SU-DHL-6 (cell line): ENCODE results near the gene FLRT2.

Experiments used
- CTCF ChIP-seq: fragments of 200-600 bp; sonication (generic); IDR thresholded peaks from one replicate; pipeline ENCODE4 v1.5.1; 2017; ENCODE audit warnings: antibody characterized with exemption, mild to moderate bottlenecking, low read length, moderate library complexity; ENCODE audit not compliant: insufficient read depth, poor library complexity, severe bottlenecking
- EZH2phosphoT487 ChIP-seq: fragments of 200-600 bp; sonication (generic), shearing (Covaris generic); conservative IDR thresholded peaks from 2 replicates; pipeline ENCODE4 v1.6.1; 2018; ENCODE audit warnings: mild to moderate bottlenecking, antibody characterized with exemption, low read length, moderate library complexity, mixed read lengths

- TF ChIP-seq EZH2phosphoT487 (no peak), CTCF (no peak)
These were observed 114.3 kb downstream of the FLRT2 start for GRCh38 chr14:85644211-85644610.
